ENCODE data around the gene CA10.

The CA10 gene

DNA sequence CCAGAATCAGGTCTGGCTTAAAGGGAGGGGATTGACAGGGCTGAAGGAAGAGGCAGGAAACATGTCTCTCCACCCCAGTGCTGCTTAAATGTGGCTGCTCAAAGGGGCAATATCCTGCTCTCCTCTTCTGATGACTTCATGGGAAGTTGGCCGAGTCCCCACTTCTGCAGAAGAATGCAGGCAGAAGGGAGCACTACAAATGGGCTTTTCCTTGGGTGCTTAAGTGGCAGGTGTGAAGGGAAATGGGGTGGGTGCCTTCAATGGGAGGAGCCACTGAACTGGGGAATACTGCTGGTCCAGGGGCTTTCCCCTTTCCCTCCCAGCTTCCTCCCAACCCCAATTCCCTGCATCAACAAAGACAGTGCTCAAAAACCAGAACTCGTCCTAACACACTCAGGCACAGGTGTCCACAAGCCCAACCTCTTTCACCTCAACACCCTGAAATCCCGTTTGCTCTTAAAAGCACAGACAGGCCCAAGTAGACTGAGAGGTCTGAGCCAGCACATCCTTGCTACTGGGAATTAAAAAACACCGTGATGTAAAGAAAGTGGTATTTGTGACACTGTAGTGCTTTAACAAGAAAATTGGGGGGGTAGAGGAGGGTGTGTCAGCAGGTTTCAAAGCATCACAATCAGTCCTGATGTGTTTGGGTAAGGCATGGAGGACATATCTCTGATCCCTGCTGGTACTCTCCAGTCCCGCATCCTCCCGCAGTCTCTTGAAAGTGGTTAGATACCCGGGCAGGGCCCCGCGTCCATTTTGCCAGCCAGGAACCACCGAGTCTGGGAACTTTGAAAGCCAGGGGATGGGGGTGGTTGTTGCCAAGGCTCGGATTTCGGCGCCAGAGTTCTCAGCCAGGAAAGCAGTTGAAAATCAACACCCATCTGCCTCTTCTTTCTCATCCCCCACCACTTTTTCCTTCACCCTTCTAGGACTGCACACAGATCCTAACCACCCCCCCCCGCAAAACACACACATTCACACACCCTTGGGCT, 1.6 kb downstream of the CA10 start:
- no CpG with 5 or more reads among the region's 14 CpGs for WGBS, 2 donors (ENCODE audit: extremely low coverage in 2 of 2, insufficient read length in 2 of 2, insufficient replicate concordance in 1 of 2)
- no peak overlapping the region for H2BK12ac ChIP-seq (ENCODE audit: low read length)

DNA sequence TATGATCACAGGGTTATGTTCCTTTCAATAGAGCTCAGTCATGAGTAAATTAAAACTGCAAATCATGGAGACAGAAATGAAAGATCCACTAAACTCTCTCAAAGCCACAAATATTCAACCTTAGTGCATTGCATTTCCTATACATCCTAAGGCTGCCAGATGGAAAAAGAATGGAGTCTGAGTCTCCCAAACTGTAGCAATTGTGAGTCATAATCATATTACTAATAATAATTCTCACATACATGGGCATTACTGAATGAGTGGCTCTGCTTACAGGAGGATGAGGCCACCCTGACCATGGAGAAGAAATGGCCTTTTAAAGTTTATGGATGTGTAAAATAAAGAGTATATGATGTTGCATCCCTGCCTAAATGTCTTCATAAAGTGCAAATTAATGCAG, 3.2 kb downstream of the CA10 start:
- Histone ChIP-seq H2AFZ (ENCODE audit: low read length) (no peak overlapping the region), H3K14ac (ENCODE audit: low read length) (no peak overlapping the region), H3K9ac (ENCODE audit: low read depth, low read length, poor library complexity) (no peak overlapping the region), H4K8ac (ENCODE audit: low read depth, low read length) (no peak overlapping the region), H3K9me3 (replicated peaks in 1 of 2; ENCODE audit: control insufficient read depth in 2 of 2, insufficient read depth in 1 of 2, low read depth in 1 of 2, low read length in 2 of 2) (no peaks in the 10 kb centered on the region), H2BK12ac (ENCODE audit: low read length) (no peak overlapping the region), H2BK5ac (ENCODE audit: low read length) (no peak overlapping the region), H3K79me1 (ENCODE audit: low read depth, low read length) (no peaks in the 10 kb centered on the region), H2BK120ac (ENCODE audit: low read depth, low read length) (no peak overlapping the region), H3K27me3 (ENCODE audit: control insufficient read depth in 3 of 3, insufficient read depth in 3 of 3, low read depth in 1 of 3, low read length in 3 of 3) (peaks cover 21 to 58% (median 44%) of the 10 kb centered on the region in 3 experiments), H2BK15ac (ENCODE audit: low read length) (no peak overlapping the region), H3K4me2 (ENCODE audit: insufficient read depth, low read length, poor library complexity, severe bottlenecking) (no peak overlapping the region), H3K23ac (ENCODE audit: low read depth, low read length, poor library complexity) (no peak overlapping the region), H2AK5ac (ENCODE audit: low read depth, low read length) (no peak overlapping the region), H3K4me3 (ENCODE audit: low read length in 2 of 2) (no peak overlapping the region), H3K36me3 (replicated peaks in 1 of 2; ENCODE audit: control insufficient read depth in 2 of 2, insufficient read depth in 2 of 2, low read length in 2 of 2) (no peaks in the 10 kb centered on the region), H3K18ac (ENCODE audit: low read length) (no peak overlapping the region), H3K4me1 (ENCODE audit: control insufficient read depth in 2 of 2, insufficient read depth in 1 of 2, low read depth in 1 of 2, low read length in 2 of 2) (peaks cover 0 to 5% of the 10 kb centered on the region in 2 donors), H3K27ac (replicated peaks; ENCODE audit: low read length) (no peak overlapping the region), H3K4ac (ENCODE audit: low read length) (no peak overlapping the region), H4K91ac (ENCODE audit: low read depth, low read length, poor library complexity) (no peak overlapping the region)
- DNase-seq (ENCODE audit: low spot score): no peak

More for the DNA sequence above, 1.6 kb downstream of the CA10 start:
- Histone ChIP-seq H2BK15ac (ENCODE audit: low read length) (no peak overlapping the region), H3K27ac (replicated peaks; ENCODE audit: low read length) (no peak overlapping the region), H3K4ac (ENCODE audit: low read length) (no peak overlapping the region), H3K9me3 (replicated peaks in 1 of 2; ENCODE audit: control insufficient read depth in 2 of 2, insufficient read depth in 1 of 2, low read depth in 1 of 2, low read length in 2 of 2) (no peaks in the 10 kb centered on the region), H3K4me3 (ENCODE audit: low read length in 2 of 2) (no peak overlapping the region), H2AFZ (ENCODE audit: low read length) (no peak overlapping the region), H3K4me2 (ENCODE audit: insufficient read depth, low read length, poor library complexity, severe bottlenecking) (no peak overlapping the region), H3K79me1 (ENCODE audit: low read depth, low read length) (no peaks in the 10 kb centered on the region), H3K4me1 (ENCODE audit: control insufficient read depth in 2 of 2, insufficient read depth in 1 of 2, low read depth in 1 of 2, low read length in 2 of 2) (peaks cover 0 to 5% of the 10 kb centered on the region in 2 donors), H4K8ac (ENCODE audit: low read depth, low read length) (no peak overlapping the region), H2BK5ac (ENCODE audit: low read length) (no peak overlapping the region), H2AK5ac (ENCODE audit: low read depth, low read length) (no peak overlapping the region), H3K27me3 (ENCODE audit: control insufficient read depth in 3 of 3, insufficient read depth in 3 of 3, low read depth in 1 of 3, low read length in 3 of 3) (peaks cover 21 to 71% (median 46%) of the 10 kb centered on the region in 3 experiments), H3K14ac (ENCODE audit: low read length) (no peak overlapping the region), H3K18ac (ENCODE audit: low read length) (no peak overlapping the region), H2BK120ac (ENCODE audit: low read depth, low read length) (no peak overlapping the region), H3K36me3 (replicated peaks in 1 of 2; ENCODE audit: control insufficient read depth in 2 of 2, insufficient read depth in 2 of 2, low read length in 2 of 2) (no peaks in the 10 kb centered on the region), H3K23ac (ENCODE audit: low read depth, low read length, poor library complexity) (no peak overlapping the region), H3K9ac (ENCODE audit: low read depth, low read length, poor library complexity) (no peak overlapping the region), H4K91ac (ENCODE audit: low read depth, low read length, poor library complexity) (no peak overlapping the region)
- DNase-seq (ENCODE audit: low spot score): no peak

DNA sequence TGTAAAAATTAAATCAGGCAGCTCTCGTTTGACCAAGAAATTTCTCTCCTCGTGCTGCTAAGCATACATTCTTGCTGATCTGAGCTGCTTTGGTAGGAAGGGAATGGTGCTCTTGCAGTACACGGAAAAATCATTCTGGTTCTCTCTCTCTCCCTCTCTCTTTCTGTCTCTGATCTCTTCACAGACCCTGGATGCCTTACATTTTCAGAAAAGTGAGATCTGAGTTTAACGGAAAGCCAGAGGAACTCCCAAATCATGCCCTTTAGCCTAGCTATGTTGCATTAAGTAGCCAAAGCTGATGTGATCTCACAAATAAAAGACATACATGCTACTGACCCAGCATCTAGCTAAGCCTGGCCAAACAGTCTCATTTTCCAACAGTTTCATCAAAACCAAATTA, 4.0 kb downstream of the CA10 start:
- H2AK5ac ChIP-seq (ENCODE audit: low read depth, low read length): no peak overlapping the region
- no peak overlapping the region for H4K8ac ChIP-seq (ENCODE audit: low read depth, low read length)
- no peaks in the 10 kb centered on the region for H3K36me3 ChIP-seq (replicated peaks in 1 of 2; ENCODE audit: control insufficient read depth in 2 of 2, insufficient read depth in 2 of 2, low read length in 2 of 2)
- H3K27ac ChIP-seq (replicated peaks; ENCODE audit: low read length): no peak overlapping the region
- no peak overlapping the region for H4K91ac ChIP-seq (ENCODE audit: low read depth, low read length, poor library complexity)
- no peak overlapping the region for H3K14ac ChIP-seq (ENCODE audit: low read length)
- no peak overlapping the region for H3K4ac ChIP-seq (ENCODE audit: low read length)
- H3K27me3 ChIP-seq (ENCODE audit: control insufficient read depth in 3 of 3, insufficient read depth in 3 of 3, low read depth in 1 of 3, low read length in 3 of 3): peaks cover 18 to 49% (median 35%) of the 10 kb centered on the region in 3 experiments
- no peaks in the 10 kb centered on the region for H3K9me3 ChIP-seq (replicated peaks in 1 of 2; ENCODE audit: control insufficient read depth in 2 of 2, insufficient read depth in 1 of 2, low read depth in 1 of 2, low read length in 2 of 2)
- H3K4me3 ChIP-seq (ENCODE audit: low read length in 2 of 2): no peak overlapping the region
- no peak overlapping the region for H2BK120ac ChIP-seq (ENCODE audit: low read depth, low read length)
- no peaks in the 10 kb centered on the region for H3K79me1 ChIP-seq (ENCODE audit: low read depth, low read length)
- H3K4me1 ChIP-seq (ENCODE audit: control insufficient read depth in 2 of 2, insufficient read depth in 1 of 2, low read depth in 1 of 2, low read length in 2 of 2): peaks cover 0 to 5% of the 10 kb centered on the region in 2 donors
- H3K18ac ChIP-seq (ENCODE audit: low read length): no peak overlapping the region
- no CpG with 5 or more reads among the region's 4 CpGs for WGBS, 2 donors (ENCODE audit: extremely low coverage in 2 of 2, insufficient read length in 2 of 2, insufficient replicate concordance in 1 of 2)
- H3K9ac ChIP-seq (ENCODE audit: low read depth, low read length, poor library complexity): no peak overlapping the region
- H2BK12ac ChIP-seq (ENCODE audit: low read length): no peak overlapping the region
- no peak overlapping the region for H2BK15ac ChIP-seq (ENCODE audit: low read length)
- no peak for DNase-seq (ENCODE audit: low spot score)
- H2AFZ ChIP-seq (ENCODE audit: low read length): no peak overlapping the region
- no peak overlapping the region for H2BK5ac ChIP-seq (ENCODE audit: low read length)
- no peak overlapping the region for H3K23ac ChIP-seq (ENCODE audit: low read depth, low read length, poor library complexity)
- H3K4me2 ChIP-seq (ENCODE audit: insufficient read depth, low read length, poor library complexity, severe bottlenecking): no peak overlapping the region

DNA sequence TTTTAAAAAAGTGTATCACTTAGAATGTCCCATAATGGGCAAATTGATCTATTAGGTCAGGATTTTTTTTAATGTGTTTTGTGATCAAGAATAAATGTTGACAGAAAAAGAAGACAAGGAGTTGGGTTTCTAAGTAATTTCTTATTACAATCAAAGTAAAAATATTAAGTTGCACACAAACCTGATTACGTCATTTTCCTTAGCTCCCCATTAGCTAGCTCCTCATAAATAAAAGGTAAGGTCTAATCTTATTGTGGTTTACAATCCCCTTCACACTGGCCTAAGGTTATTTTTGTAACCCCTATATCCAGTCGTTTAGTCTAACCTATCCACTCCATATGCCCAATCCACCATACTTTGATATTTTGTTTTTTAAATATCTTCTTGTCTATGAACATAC, 7.6 kb downstream of the CA10 start:
- Histone ChIP-seq H2BK15ac (ENCODE audit: low read length) (no peak overlapping the region), H3K14ac (ENCODE audit: low read length) (no peak overlapping the region), H3K27ac (replicated peaks; ENCODE audit: low read length) (no peak overlapping the region), H3K4me2 (ENCODE audit: insufficient read depth, low read length, poor library complexity, severe bottlenecking) (no peak overlapping the region), H3K4me3 (ENCODE audit: low read length in 2 of 2) (no peak overlapping the region), H3K18ac (ENCODE audit: low read length) (no peak overlapping the region), H3K23ac (ENCODE audit: low read depth, low read length, poor library complexity) (no peak overlapping the region), H4K8ac (ENCODE audit: low read depth, low read length) (no peak overlapping the region), H3K79me1 (ENCODE audit: low read depth, low read length) (no peaks in the 10 kb centered on the region), H2BK5ac (ENCODE audit: low read length) (no peak overlapping the region), H2AK5ac (ENCODE audit: low read depth, low read length) (no peak overlapping the region), H3K27me3 (ENCODE audit: control insufficient read depth in 3 of 3, insufficient read depth in 3 of 3, low read depth in 1 of 3, low read length in 3 of 3) (peaks cover 0 to 14% (median 2%) of the 10 kb centered on the region in 3 experiments), H3K9me3 (replicated peaks in 1 of 2; ENCODE audit: control insufficient read depth in 2 of 2, insufficient read depth in 1 of 2, low read depth in 1 of 2, low read length in 2 of 2) (no peaks in the 10 kb centered on the region), H3K36me3 (replicated peaks in 1 of 2; ENCODE audit: control insufficient read depth in 2 of 2, insufficient read depth in 2 of 2, low read length in 2 of 2) (no peaks in the 10 kb centered on the region), H3K9ac (ENCODE audit: low read depth, low read length, poor library complexity) (no peak overlapping the region), H2AFZ (ENCODE audit: low read length) (no peak overlapping the region), H4K91ac (ENCODE audit: low read depth, low read length, poor library complexity) (no peak overlapping the region), H2BK12ac (ENCODE audit: low read length) (no peak overlapping the region), H2BK120ac (ENCODE audit: low read depth, low read length) (no peak overlapping the region), H3K4ac (ENCODE audit: low read length) (no peak overlapping the region), H3K4me1 (ENCODE audit: control insufficient read depth in 2 of 2, insufficient read depth in 1 of 2, low read depth in 1 of 2, low read length in 2 of 2) (no peaks in the 10 kb centered on the region)
- no CpG with 5 or more reads among the region's 2 CpGs for WGBS, 2 donors (ENCODE audit: extremely low coverage in 2 of 2, insufficient read length in 2 of 2, insufficient replicate concordance in 1 of 2)
- no peak for DNase-seq (ENCODE audit: low spot score)
